Heart left ventricle (tissue), 16 donors: ENCODE measurements around the gene GNB3. TPM values are rescaled to one million over a fixed set of nuclear protein-coding genes. Genes with fewer than 3 reads are reported as not detected.

Experiments
- ATAC-seq, 4 donors: fragments of 200-7000 bp; cut with Tn5 transposase; one replicate each; pipeline ENCODE4 v1.9.1; 2020 to 2022; ENCODE audit warnings: moderate library complexity in 4 of 4, mild to moderate bottlenecking in 3 of 4, moderate number of reproducible peaks in 1 of 4
- DNase-seq, 5 donors: peaks; one replicate each; pipeline ENCODE4 v3.0.0-alpha.2; 2020
- H3K27ac ChIP-seq, 12 donors: fragments of 200-600 bp; sonication (generic) in 4 of 12; one replicate each; pipeline versions ENCODE4 v1.5.0 to v1.8.0; 2016 to 2022; ENCODE audit warnings: mild to moderate bottlenecking in 2 of 12
- H3K27me3 ChIP-seq, 9 donors: fragments of 200-600 bp; sonication (generic) in 2 of 9; one replicate each; pipeline versions ENCODE4 v1.5.1 to v1.8.0; 2016 to 2022; ENCODE audit warnings: mild to moderate bottlenecking in 3 of 9
- H3K36me3 ChIP-seq, 9 donors: fragments of 200-600 bp; sonication (generic) in 2 of 9; one replicate each; pipeline versions ENCODE4 v1.5.0 to v1.8.0; 2018 to 2022; ENCODE audit warnings: mild to moderate bottlenecking in 2 of 9
- H3K4me1 ChIP-seq, 12 donors: fragments of 200-600 bp; sonication (generic) in 4 of 12; one replicate each; pipeline versions ENCODE4 v1.5.0 to v1.8.0; 2016 to 2022; ENCODE audit warnings: mild to moderate bottlenecking in 3 of 12
- H3K4me3 ChIP-seq, 12 donors: fragments of 200-600 bp; sonication (generic) in 4 of 12; one replicate each; pipeline versions ENCODE4 v1.5.0 to v1.8.0; 2017 to 2022; ENCODE audit warnings: mild to moderate bottlenecking in 9 of 12, moderate library complexity in 4 of 12
- H3K9me3 ChIP-seq, 12 donors: fragments of 200-600 bp; sonication (generic) in 4 of 12; one replicate each; pipeline versions ENCODE4 v1.5.0 to v1.8.0; 2016 to 2022; ENCODE audit warnings: mild to moderate bottlenecking in 1 of 12
- CTCF ChIP-seq, 12 donors: fragments of 200-600 bp; sonication (generic) in 4 of 12; IDR thresholded peaks; one replicate each; pipeline versions ENCODE4 v1.5.0 to v1.8.0; 2018 to 2022; ENCODE audit warnings: antibody characterized with exemption in 12 of 12, mild to moderate bottlenecking in 5 of 12
- POLR2A ChIP-seq, 2 donors: fragments of 450-650 bp; IDR thresholded peaks; one replicate each; pipeline ENCODE4 v1.6.1; 2017; ENCODE audit warnings: antibody characterized with exemption in 2 of 2, mild to moderate bottlenecking in 2 of 2, moderate library complexity in 2 of 2
- WGBS, 4 donors: extraction: QIAGEN DNeasy Blood & Tissue Kit in 2 of 4; methylation state at CpG; one replicate each; pipeline versions ENCODE4 v1.1.5 to v1.1.7; 2013 to 2018; 5-methylcytosine and 5-hydroxymethylcytosine counted together
- intact Hi-C, 10 donors: fragments of 100-400 bp; cut with DNase I; formaldehyde crosslinking; loops; one replicate each; pipeline versions ENCODE4 v1.11.1 to v1.14.2; 2022
- polyA plus RNA-seq, 2 donors: library from polyadenylated mRNA; stranded (reverse); fragments of 200-250 nt; gene quantifications; one replicate each; pipeline ENCODE4 v1.2.3, GENCODE V29; 2013
- total RNA-seq, 9 donors: library from RNA; depleted of rRNA in 2 of 9; stranded (reverse); fragments of >200 nt in 2 of 9; fragmentation: NEBNext Ultra II Directional in 3 of 9; extraction: Animal tissue kit (Norgen Biotek cat#: 25700) in 3 of 9; gene quantifications; one replicate each; pipeline versions ENCODE4 v1.1.0 to v1.2.4, GENCODE V29; 2016 to 2023
- donor health status: ischemic (EF 13 %, LVEDD 7.1; RV severe dilation, severe dysfunction).
- donor health status: healthy with polysubstance abuse.
- donor health status: DM: no; HTN: yes; CAD: no.
- donor health status: DM: no; HTN: no; CAD: no.
- donor health status: ischemic (EF 25% LVEDD 6.9; RV normal size, moderate dysfunction).
- donor health status: ischemic (EF 25% LVEDD 5.7; RV mildly dilated, moderate dysfunction).
- donor health status: healthy.
- donor health status: DM: yes; HTN: yes; CAD: no.
- donor health status: ischemic (EF 35%, LVEDD 5.7; RV mildly dilated, moderate dysfunction).
- donor health status: nonischemic (EF 11% LVEDD 7.7; RV severe dilation, severe dysfunction).
- donor health status: DM: yes; HTN: yes; CAD: no.
- donor health status: PGD.
- donor health status: ischemic (EF 29% LVEDD 5.4; RV normal size, mild dysfunction).
- donor health status: nonischemic (EF 23%, LVEDD 6.1; RV moderate dilation, normal function).

Gene GNB3
- total and polyA plus RNA-seq, 11 donors = 0.64 to 12.4 (median 6.2) TPM

GRCh38 chr12:6834254-6834653 is 6.5 kb upstream of the GNB3 start:
- no peak for TF ChIP-seq CTCF (IDR thresholded peaks at IDR 0.05)
- no peak for TF ChIP-seq POLR2A (IDR thresholded peaks at IDR 0.05)
- DNase-seq (no peak), ATAC-seq (no peak)
- Histone ChIP-seq H3K4me1 (peaks cover 0 to 34% (median 10%) of the 10 kb centered on the region in 12 donors), H3K9me3 (no peaks in the 10 kb centered on the region), H3K27me3 (no peaks in the 10 kb centered on the region), H3K4me3 (peak overlapping the region in 11 of 12 donors; percentile 0 to 59 (median 46)), H3K27ac (peak overlapping the region; percentile 26 to 97 (median 80)), H3K36me3 (peaks cover 0 to 70% (median 36%) of the 10 kb centered on the region in 9 donors)
- WGBS, 4 donors = 40 to 71% (median 65%) methylated on average over 1 of the region's 1 CpG
- intact Hi-C loops = no loop called here

- H3K27me3 ChIP-seq = no peaks in the 10 kb centered on the region
- 79 to 89% (median 83%) methylated on average over 5 of the region's 5 CpGs for WGBS, 4 donors
- H3K36me3 ChIP-seq = peaks cover 0 to 76% (median 39%) of the 10 kb centered on the region in 9 donors
- intact Hi-C loops = no loop called here
- no peak for DNase-seq
- H3K9me3 ChIP-seq = no peaks in the 10 kb centered on the region
- TF ChIP-seq CTCF (IDR thresholded peaks at IDR 0.05) (no peak), POLR2A (IDR thresholded peaks at IDR 0.05) (no peak)
- H3K4me3 ChIP-seq = peak overlapping the region in 6 of 12 donors; percentile 45 to 59 (median 48)
- no peak for ATAC-seq
- peaks cover 0 to 28% (median 9%) of the 10 kb centered on the region in 12 donors for H3K4me1 ChIP-seq
- H3K27ac ChIP-seq = peak overlapping the region in 7 of 12 donors; percentile 13 to 97 (median 81)
These were observed 5.9 kb upstream of the GNB3 start for GRCh38 chr12:6834873-6835272.

GRCh38 chr12:6836851-6837250 is 3.9 kb upstream of the GNB3 start:
- Histone ChIP-seq H3K27me3 (no peaks in the 10 kb centered on the region), H3K36me3 (peaks cover 0 to 69% (median 32%) of the 10 kb centered on the region in 9 donors), H3K27ac (no peak overlapping the region), H3K4me1 (peaks cover 0 to 37% (median 12%) of the 10 kb centered on the region in 12 donors), H3K4me3 (no peak overlapping the region), H3K9me3 (no peaks in the 10 kb centered on the region)
- TF ChIP-seq CTCF (IDR thresholded peaks at IDR 0.05) (no peak), POLR2A (IDR thresholded peaks at IDR 0.05) (no peak)
- ATAC-seq = no peak
- intact Hi-C loops = no loop called here
- WGBS, 4 donors = 85 to 94% (median 89%) methylated on average over 10 to 16 of the region's 16 CpGs
- peak in 1 of 5 donors; percentile 19 for DNase-seq

GRCh38 chr12:6837370-6838060 is 3.2 kb upstream of the GNB3 start:
- WGBS, 4 donors = 91 to 94% (median 93%) methylated on average over 23 to 26 of the region's 26 CpGs
- TF ChIP-seq POLR2A (IDR thresholded peaks at IDR 0.05) (no peak), CTCF (IDR thresholded peaks at IDR 0.05) (no peak)
- ATAC-seq (no peak), DNase-seq (no peak)
- Histone ChIP-seq H3K36me3 (peaks cover 0 to 69% (median 34%) of the 10 kb centered on the region in 9 donors), H3K27ac (no peak overlapping the region), H3K27me3 (no peaks in the 10 kb centered on the region), H3K9me3 (no peaks in the 10 kb centered on the region), H3K4me3 (no peak overlapping the region), H3K4me1 (peaks cover 0 to 37% (median 12%) of the 10 kb centered on the region in 12 donors)
- intact Hi-C loops = no loop called here
